ENCODE results near the gene PECR.

- no peak for TF ChIP-seq POLR2A (IDR thresholded peaks at IDR 0.05)
- no peak for TF ChIP-seq CTCF (IDR thresholded peaks at IDR 0.05)
Observed at GRCh38 chr2:216119986-216120385, 38.4 kb upstream of the PECR start.

Measured in suprapubic skin (tissue), 3 donors.